ENCODE data around the gene FBN3.

DNA sequence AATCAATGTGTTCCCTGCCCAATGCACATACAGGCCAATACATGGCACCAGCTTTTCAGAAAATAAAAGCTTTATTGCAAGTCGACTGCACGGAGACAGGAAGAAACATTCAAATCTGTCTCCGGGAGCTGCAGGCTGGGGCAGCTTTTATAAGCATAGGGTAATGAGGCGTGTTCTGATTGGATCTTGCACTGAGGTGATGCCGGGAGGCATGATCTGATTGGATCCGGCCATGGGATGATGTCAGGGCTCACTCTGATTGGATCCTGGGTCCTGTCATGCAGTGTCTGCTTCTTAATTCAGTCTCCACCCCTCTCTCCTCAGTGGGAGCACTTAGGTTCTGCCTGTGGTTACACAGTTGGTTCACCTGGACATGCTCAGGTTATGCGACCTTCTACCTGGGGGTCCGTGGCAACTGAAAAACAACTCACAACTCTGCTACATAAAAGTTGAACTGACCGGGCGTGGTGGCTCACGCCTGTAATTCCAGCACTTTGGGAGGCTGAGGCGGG lies 11.8 kb upstream of the FBN3 start:
- TF ChIP-seq EZH2 (IDR thresholded peaks at IDR 0.05) = no peak
- peak; percentile 84 for TF ChIP-seq POLR2AphosphoS5 (IDR thresholded peaks at IDR 0.05; ENCODE audit: borderline replicate concordance, low read depth, low read length)
